PFSK-1 (cell line): Measurements from ENCODE around the gene GPR173.

ENCODE experiments used
- TAF1 ChIP-seq: IDR thresholded peaks from 2 replicates; pipeline ENCODE4 v1.6.1; 2012; ENCODE audit warnings: low read length, control low read depth, borderline replicate concordance; ENCODE audit not compliant: insufficient read depth
- TF ChIP-seq, protein P1 (sequence below), 2 experiments: IDR thresholded peaks; 2 replicates each; pipeline versions ENCODE4 v1.6.1 to v1.8.0; 2011 to 2012; ENCODE audit warnings: low read depth in 2 of 2, low read length in 2 of 2, control low read depth in 1 of 2, inconsistent platforms in 1 of 2, mild to moderate bottlenecking in 1 of 2, moderate library complexity in 1 of 2; ENCODE audit not compliant: insufficient read depth in 1 of 2

The GPR173 gene

DNA sequence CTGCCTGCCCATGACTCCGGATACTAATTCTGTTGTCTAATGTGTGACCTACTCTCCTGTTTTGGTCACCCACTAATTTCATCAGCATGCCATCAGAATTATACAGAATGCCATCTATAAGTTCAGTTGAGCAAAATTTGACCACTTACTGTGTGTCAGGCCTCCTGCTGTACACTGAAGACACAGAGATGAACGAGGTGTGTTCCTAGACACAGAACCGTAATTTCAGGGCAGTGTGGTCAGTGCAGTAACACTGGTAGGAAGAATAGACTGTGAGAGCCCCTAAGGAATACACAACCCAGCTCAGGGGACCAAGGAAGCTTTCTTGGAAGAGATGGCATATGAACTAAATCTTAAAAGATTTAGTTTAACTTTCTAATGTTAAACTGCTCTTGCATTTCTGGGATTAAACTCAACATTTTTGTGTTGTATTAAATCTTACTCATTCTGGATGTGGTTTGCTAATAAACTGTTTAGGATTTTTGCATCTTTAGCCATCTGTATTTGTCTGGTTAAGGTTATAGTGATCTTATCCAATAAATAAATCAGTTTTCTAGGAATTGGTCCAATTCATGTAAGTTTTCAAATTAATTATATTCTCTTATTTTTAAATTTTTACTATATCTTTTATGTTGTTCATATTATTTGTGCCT lies 79.6 kb downstream of the GPR173 start:
- no peak for TF ChIP-seq TAF1
- TF ChIP-seq, protein P1, sequence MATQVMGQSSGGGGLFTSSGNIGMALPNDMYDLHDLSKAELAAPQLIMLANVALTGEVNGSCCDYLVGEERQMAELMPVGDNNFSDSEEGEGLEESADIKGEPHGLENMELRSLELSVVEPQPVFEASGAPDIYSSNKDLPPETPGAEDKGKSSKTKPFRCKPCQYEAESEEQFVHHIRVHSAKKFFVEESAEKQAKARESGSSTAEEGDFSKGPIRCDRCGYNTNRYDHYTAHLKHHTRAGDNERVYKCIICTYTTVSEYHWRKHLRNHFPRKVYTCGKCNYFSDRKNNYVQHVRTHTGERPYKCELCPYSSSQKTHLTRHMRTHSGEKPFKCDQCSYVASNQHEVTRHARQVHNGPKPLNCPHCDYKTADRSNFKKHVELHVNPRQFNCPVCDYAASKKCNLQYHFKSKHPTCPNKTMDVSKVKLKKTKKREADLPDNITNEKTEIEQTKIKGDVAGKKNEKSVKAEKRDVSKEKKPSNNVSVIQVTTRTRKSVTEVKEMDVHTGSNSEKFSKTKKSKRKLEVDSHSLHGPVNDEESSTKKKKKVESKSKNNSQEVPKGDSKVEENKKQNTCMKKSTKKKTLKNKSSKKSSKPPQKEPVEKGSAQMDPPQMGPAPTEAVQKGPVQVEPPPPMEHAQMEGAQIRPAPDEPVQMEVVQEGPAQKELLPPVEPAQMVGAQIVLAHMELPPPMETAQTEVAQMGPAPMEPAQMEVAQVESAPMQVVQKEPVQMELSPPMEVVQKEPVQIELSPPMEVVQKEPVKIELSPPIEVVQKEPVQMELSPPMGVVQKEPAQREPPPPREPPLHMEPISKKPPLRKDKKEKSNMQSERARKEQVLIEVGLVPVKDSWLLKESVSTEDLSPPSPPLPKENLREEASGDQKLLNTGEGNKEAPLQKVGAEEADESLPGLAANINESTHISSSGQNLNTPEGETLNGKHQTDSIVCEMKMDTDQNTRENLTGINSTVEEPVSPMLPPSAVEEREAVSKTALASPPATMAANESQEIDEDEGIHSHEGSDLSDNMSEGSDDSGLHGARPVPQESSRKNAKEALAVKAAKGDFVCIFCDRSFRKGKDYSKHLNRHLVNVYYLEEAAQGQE (IDR thresholded peaks at IDR 0.05; ENCODE audit: insufficient read depth in 1 of 2, low read depth in 2 of 2, low read length in 2 of 2), result no peak
